ENCODE data around the gene CORO6.

Gene CORO6

GRCh38 chr17:29584452-29585079, 38.1 kb downstream of the CORO6 start:
- no peak for TF ChIP-seq REST (IDR thresholded peaks at IDR 0.05; ENCODE audit: low read depth)

GRCh38 chr17:29583324-29584248, 39.1 kb downstream of the CORO6 start:
- TF ChIP-seq USF1 (IDR thresholded peaks at IDR 0.05) (no peak), TAF1 (IDR thresholded peaks at IDR 0.05; ENCODE audit: low read depth) (no peak), CREB1 (IDR thresholded peaks at IDR 0.05; ENCODE audit: low read depth) (no peak), EGR1 (IDR thresholded peaks at IDR 0.05) (no peak), NFIC (IDR thresholded peaks at IDR 0.05) (no peak), RAD21 (IDR thresholded peaks at IDR 0.05; ENCODE audit: low read depth) (no peak)

GRCh38 chr17:29582772-29583171, 39.9 kb downstream of the CORO6 start:
- no peak for TF ChIP-seq MAX (IDR thresholded peaks at IDR 0.05)
- no peak for TF ChIP-seq NFIC (IDR thresholded peaks at IDR 0.05)
- TF ChIP-seq CREB1 (IDR thresholded peaks at IDR 0.05; ENCODE audit: low read depth) = no peak
- no peak for TF ChIP-seq EGR1 (IDR thresholded peaks at IDR 0.05)
- no peak for TF ChIP-seq USF1 (IDR thresholded peaks at IDR 0.05)
- no peak for TF ChIP-seq TCF12 (IDR thresholded peaks at IDR 0.05; ENCODE audit: low read depth)

- TF ChIP-seq USF1 (IDR thresholded peaks at IDR 0.05) = no peak
- TF ChIP-seq YY1 (IDR thresholded peaks at IDR 0.05; ENCODE audit: low read depth) = no peak
- TF ChIP-seq NFIC (IDR thresholded peaks at IDR 0.05) = no peak
- no peak for TF ChIP-seq CEBPB (IDR thresholded peaks at IDR 0.05)
- no peak for TF ChIP-seq ZBTB7A (IDR thresholded peaks at IDR 0.05; ENCODE audit: low read depth)
- TF ChIP-seq MAX (IDR thresholded peaks at IDR 0.05) = no peak
- TF ChIP-seq FOXM1 (IDR thresholded peaks at IDR 0.05; ENCODE audit: borderline replicate concordance, low read depth) = no peak
- no peak for TF ChIP-seq REST (IDR thresholded peaks at IDR 0.05; ENCODE audit: low read depth)
- no peak for TF ChIP-seq EGR1 (IDR thresholded peaks at IDR 0.05)
- TF ChIP-seq CREB1 (IDR thresholded peaks at IDR 0.05; ENCODE audit: low read depth) = no peak
Observed at GRCh38 chr17:29582254-29582765, 40.4 kb downstream of the CORO6 start.

GRCh38 chr17:29581583-29582253, 41.0 kb downstream of the CORO6 start:
- TF ChIP-seq TAF1 (IDR thresholded peaks at IDR 0.05; ENCODE audit: low read depth) (no peak), MAX (IDR thresholded peaks at IDR 0.05) (no peak), TCF12 (IDR thresholded peaks at IDR 0.05; ENCODE audit: low read depth) (no peak), RAD21 (IDR thresholded peaks at IDR 0.05; ENCODE audit: low read depth) (no peak), YY1 (IDR thresholded peaks at IDR 0.05; ENCODE audit: low read depth) (no peak), ZBTB7A (IDR thresholded peaks at IDR 0.05; ENCODE audit: low read depth) (no peak), FOXM1 (IDR thresholded peaks at IDR 0.05; ENCODE audit: borderline replicate concordance, low read depth) (no peak), USF1 (IDR thresholded peaks at IDR 0.05) (no peak), EP300 (IDR thresholded peaks at IDR 0.05; ENCODE audit: borderline replicate concordance) (no peak), TEAD4 (IDR thresholded peaks at IDR 0.05) (no peak)

All from Ishikawa (cell line).